Measurements from ENCODE around the gene MTRR.

Gene MTRR

DNA sequence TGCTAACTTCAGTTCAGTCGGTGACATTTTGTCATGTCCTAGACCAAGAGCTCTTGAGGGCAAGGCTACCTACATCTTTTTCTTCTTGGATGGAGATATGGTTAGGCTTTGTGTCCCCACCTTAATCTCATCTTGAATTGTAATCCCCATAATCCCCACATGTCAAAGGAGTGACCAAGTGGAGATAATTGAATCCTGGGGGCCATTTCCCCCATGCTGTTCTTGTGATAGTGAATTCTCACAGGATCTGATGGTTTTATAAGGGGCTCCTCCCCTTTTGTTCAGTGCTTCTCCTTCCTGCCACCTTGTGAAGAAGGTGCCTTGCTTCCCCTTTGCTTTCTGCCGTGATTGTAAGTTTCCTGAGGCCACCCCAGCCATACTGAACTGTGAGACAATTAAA is 16.0 kb upstream of the MTRR start:
- H3K27me3 ChIP-seq (ENCODE audit: control insufficient read depth in 5 of 5, insufficient read depth in 4 of 5, low read length in 5 of 5): peaks cover 8 to 18% (median 10%) of the 10 kb centered on the region in 5 donors
- H3K36me3 ChIP-seq (ENCODE audit: control insufficient read depth in 5 of 5, insufficient read depth in 5 of 5, low read length in 5 of 5): peaks cover 0 to 7% (median 0%) of the 10 kb centered on the region in 5 donors
- no peak overlapping the region for H3K27ac ChIP-seq (ENCODE audit: low read depth, low read length)
- no peak overlapping the region for H3K4me3 ChIP-seq (ENCODE audit: low read depth in 1 of 5, low read length in 5 of 5)
- H3K9ac ChIP-seq (ENCODE audit: low read length in 5 of 5): no peak overlapping the region
- H3K4me1 ChIP-seq (ENCODE audit: control insufficient read depth in 5 of 5, insufficient read depth in 5 of 5, low read length in 5 of 5): peaks cover 0 to 22% (median 17%) of the 10 kb centered on the region in 5 donors
- no peaks in the 10 kb centered on the region for H3K9me3 ChIP-seq (ENCODE audit: control insufficient read depth in 5 of 5, low read length in 5 of 5)

DNA sequence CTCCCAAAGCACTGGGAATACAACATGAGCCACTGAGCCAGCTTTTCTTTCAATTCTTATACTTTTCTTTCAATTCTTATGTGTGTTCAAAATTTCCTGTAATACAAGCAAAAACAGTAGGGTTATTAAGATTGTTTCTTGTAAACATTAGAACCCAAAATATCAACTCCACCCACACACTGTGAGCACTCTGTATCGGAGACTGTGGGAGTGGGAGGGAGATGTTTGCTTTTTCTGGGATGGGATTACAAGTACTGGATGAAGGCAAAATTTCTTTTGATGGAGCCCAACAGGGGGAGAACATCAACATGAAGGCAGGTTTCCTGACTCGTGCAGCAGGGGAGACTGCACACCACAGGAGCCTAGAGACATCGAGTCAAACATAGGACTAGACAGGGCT is 13.3 kb upstream of the MTRR start:
- Histone ChIP-seq H3K27ac (ENCODE audit: low read depth, low read length) (no peak overlapping the region), H3K9ac (ENCODE audit: low read length in 5 of 5) (no peak overlapping the region), H3K27me3 (ENCODE audit: control insufficient read depth in 5 of 5, insufficient read depth in 4 of 5, low read length in 5 of 5) (peaks cover 0 to 3% (median 0%) of the 10 kb centered on the region in 5 donors), H3K36me3 (ENCODE audit: control insufficient read depth in 5 of 5, insufficient read depth in 5 of 5, low read length in 5 of 5) (peaks cover 13 to 26% (median 16%) of the 10 kb centered on the region in 5 donors), H3K4me1 (ENCODE audit: control insufficient read depth in 5 of 5, insufficient read depth in 5 of 5, low read length in 5 of 5) (peaks cover 0 to 12% (median 10%) of the 10 kb centered on the region in 5 donors), H3K4me3 (ENCODE audit: low read depth in 1 of 5, low read length in 5 of 5) (no peak overlapping the region), H3K9me3 (ENCODE audit: control insufficient read depth in 5 of 5, low read length in 5 of 5) (no peaks in the 10 kb centered on the region)

DNA sequence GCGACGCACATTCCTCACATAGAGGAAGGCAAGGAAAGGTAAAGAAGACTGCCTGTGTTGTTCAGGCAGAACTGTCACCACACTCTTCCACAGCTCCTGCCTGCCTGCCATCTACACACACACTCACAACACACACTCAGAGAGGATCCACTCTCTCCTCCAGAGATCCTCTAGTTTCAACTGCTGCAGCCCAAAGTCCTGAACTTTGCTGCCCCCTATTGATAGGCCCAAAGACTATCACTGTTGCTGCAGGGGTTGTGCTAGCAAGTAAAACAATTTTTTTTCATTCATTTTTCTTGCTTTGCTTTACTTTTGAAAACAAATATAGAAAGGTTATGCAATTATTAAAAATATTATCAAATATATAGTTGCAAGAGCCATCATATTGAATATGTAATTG is 12.1 kb upstream of the MTRR start:
- no peak overlapping the region for H3K4me3 ChIP-seq (ENCODE audit: low read depth in 1 of 5, low read length in 5 of 5)
- no peaks in the 10 kb centered on the region for H3K27me3 ChIP-seq (ENCODE audit: control insufficient read depth in 5 of 5, insufficient read depth in 4 of 5, low read length in 5 of 5)
- H3K4me1 ChIP-seq (ENCODE audit: control insufficient read depth in 5 of 5, insufficient read depth in 5 of 5, low read length in 5 of 5): peaks cover 0 to 5% (median 4%) of the 10 kb centered on the region in 5 donors
- no peak overlapping the region for H3K27ac ChIP-seq (ENCODE audit: low read depth, low read length)
- H3K9ac ChIP-seq (ENCODE audit: low read length in 5 of 5): no peak overlapping the region
- peaks cover 21 to 37% (median 23%) of the 10 kb centered on the region in 5 donors for H3K36me3 ChIP-seq (ENCODE audit: control insufficient read depth in 5 of 5, insufficient read depth in 5 of 5, low read length in 5 of 5)
- H3K9me3 ChIP-seq (ENCODE audit: control insufficient read depth in 5 of 5, low read length in 5 of 5): no peaks in the 10 kb centered on the region

DNA sequence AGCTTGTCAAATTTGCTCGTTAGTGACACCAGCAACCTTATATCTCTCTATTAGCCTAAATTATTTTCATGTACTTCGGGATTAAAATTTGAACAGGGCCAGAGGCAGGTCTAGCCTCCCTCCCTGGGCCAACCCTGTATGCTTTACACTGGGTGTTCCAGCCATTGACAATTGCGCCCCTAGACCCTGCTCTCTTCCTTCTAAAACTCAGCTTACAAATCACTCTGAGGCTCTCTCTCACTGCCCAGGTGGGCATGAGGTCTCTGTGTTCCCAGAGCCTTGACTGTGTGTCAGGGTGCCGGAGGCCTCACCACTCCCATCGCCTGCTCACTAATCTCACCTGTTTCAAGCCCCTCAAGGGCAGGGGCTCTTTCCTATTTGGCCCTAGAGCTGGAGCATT is 11.6 kb upstream of the MTRR start:
- Histone ChIP-seq H3K27me3 (ENCODE audit: control insufficient read depth in 5 of 5, insufficient read depth in 4 of 5, low read length in 5 of 5) (no peaks in the 10 kb centered on the region), H3K4me1 (ENCODE audit: control insufficient read depth in 5 of 5, insufficient read depth in 5 of 5, low read length in 5 of 5) (peaks cover 0 to 2% (median 1%) of the 10 kb centered on the region in 5 donors), H3K36me3 (ENCODE audit: control insufficient read depth in 5 of 5, insufficient read depth in 5 of 5, low read length in 5 of 5) (peaks cover 22 to 42% (median 26%) of the 10 kb centered on the region in 5 donors), H3K9ac (ENCODE audit: low read length in 5 of 5) (no peak overlapping the region), H3K4me3 (ENCODE audit: low read depth in 1 of 5, low read length in 5 of 5) (no peak overlapping the region), H3K9me3 (ENCODE audit: control insufficient read depth in 5 of 5, low read length in 5 of 5) (no peaks in the 10 kb centered on the region), H3K27ac (ENCODE audit: low read depth, low read length) (no peak overlapping the region)

DNA sequence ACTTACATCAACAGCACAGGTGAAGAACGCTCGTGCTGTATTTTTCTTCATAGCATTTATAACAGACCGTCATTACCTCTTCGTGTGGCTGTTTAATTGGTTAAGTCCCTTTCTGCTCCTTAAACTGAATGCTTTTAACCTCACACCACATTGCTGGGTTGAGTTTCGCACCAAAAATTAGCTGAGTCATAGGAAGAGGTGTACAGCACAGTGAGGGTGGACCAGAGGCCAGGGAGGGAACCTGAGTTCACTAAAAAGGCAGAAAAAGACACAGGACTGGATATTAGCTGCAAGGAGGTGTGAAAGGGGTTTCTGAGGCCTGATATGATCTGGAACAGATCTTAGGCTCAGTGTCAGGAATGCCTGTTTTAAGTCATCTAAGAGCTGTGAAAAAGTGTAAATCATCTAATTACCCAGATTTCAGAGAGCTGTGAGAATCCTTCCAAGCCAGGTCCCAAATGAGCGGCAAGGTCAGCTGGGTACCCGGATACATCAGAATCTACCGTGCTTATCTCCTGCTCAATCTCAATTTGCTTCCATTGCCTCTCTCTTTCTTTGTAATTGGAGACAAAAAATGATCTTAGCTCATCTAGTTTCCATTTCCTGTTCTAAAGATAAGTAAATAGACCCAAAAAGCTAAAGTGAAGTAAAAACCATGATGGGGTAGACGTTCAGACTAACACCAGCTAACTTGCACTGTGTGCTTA is 10.9 kb upstream of the MTRR start:
- H3K27ac ChIP-seq (ENCODE audit: low read depth, low read length): no peak overlapping the region
- H3K36me3 ChIP-seq (ENCODE audit: control insufficient read depth in 5 of 5, insufficient read depth in 5 of 5, low read length in 5 of 5): peaks cover 22 to 47% (median 31%) of the 10 kb centered on the region in 5 donors
- H3K27me3 ChIP-seq (ENCODE audit: control insufficient read depth in 5 of 5, insufficient read depth in 4 of 5, low read length in 5 of 5): no peaks in the 10 kb centered on the region
- no peaks in the 10 kb centered on the region for H3K4me1 ChIP-seq (ENCODE audit: control insufficient read depth in 5 of 5, insufficient read depth in 5 of 5, low read length in 5 of 5)
- H3K4me3 ChIP-seq (ENCODE audit: low read depth in 1 of 5, low read length in 5 of 5): no peak overlapping the region
- no peak overlapping the region for H3K9ac ChIP-seq (ENCODE audit: low read length in 5 of 5)
- H3K9me3 ChIP-seq (ENCODE audit: control insufficient read depth in 5 of 5, low read length in 5 of 5): no peaks in the 10 kb centered on the region

DNA sequence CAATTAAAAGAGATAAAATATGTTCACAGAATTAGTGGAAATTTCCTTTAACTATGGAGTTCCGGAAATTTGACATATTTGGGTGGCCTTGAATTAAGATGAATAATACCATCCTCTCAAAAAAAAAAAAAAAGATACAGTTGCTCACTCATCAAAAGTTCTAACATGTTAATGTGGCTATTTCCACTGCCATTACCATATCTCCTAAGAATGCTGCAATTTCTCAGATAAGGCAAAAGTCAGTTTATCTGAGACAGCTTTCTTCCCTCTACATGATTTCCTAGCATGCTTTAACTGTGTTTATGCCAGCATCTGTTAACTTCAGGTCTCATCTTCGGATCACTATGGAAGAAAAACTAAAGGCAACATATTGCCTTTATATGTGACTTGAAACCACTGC is 2.8 kb upstream of the MTRR start:
- H3K27ac ChIP-seq (ENCODE audit: low read depth, low read length): no peak overlapping the region
- H3K9ac ChIP-seq (ENCODE audit: low read length in 5 of 5): no peak overlapping the region

DNA sequence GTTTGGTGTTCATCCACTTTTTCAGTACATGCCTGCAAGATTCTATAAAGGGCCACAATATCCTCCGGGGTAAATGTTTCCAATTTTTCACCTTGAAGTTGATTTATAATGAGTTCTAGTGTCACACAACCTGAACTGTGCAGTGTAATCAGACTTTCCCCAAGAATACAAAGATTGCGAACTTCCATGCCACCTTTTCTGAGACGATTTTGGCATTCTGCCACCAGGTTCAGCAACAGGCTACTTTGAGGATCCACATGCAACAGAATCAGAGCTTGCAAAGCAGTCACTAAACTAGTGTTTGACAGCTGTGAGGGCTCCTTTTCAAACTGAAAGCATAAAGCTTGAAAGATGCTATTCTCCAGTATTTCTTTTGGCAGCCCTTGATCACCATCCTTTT is 1.7 kb upstream of the MTRR start:
- Histone ChIP-seq H3K4me3 (ENCODE audit: low read depth in 1 of 5, low read length in 5 of 5) (peak overlapping the region in 1 of 5 donors; percentile 93), H3K27ac (ENCODE audit: low read depth, low read length) (no peak overlapping the region), H3K36me3 (ENCODE audit: control insufficient read depth in 5 of 5, insufficient read depth in 5 of 5, low read length in 5 of 5) (peaks cover 10 to 24% (median 15%) of the 10 kb centered on the region in 5 donors), H3K27me3 (ENCODE audit: control insufficient read depth in 5 of 5, insufficient read depth in 4 of 5, low read length in 5 of 5) (no peaks in the 10 kb centered on the region), H3K9me3 (ENCODE audit: control insufficient read depth in 5 of 5, low read length in 5 of 5) (no peaks in the 10 kb centered on the region), H3K9ac (ENCODE audit: low read length in 5 of 5) (peak overlapping the region in 1 of 5 donors; percentile 92), H3K4me1 (ENCODE audit: control insufficient read depth in 5 of 5, insufficient read depth in 5 of 5, low read length in 5 of 5) (peaks cover 2 to 30% (median 27%) of the 10 kb centered on the region in 5 donors)

More for the DNA sequence above, 2.8 kb upstream of the MTRR start:
- peaks cover 14 to 26% (median 21%) of the 10 kb centered on the region in 5 donors for H3K36me3 ChIP-seq (ENCODE audit: control insufficient read depth in 5 of 5, insufficient read depth in 5 of 5, low read length in 5 of 5)
- H3K27me3 ChIP-seq (ENCODE audit: control insufficient read depth in 5 of 5, insufficient read depth in 4 of 5, low read length in 5 of 5): no peaks in the 10 kb centered on the region
- H3K4me1 ChIP-seq (ENCODE audit: control insufficient read depth in 5 of 5, insufficient read depth in 5 of 5, low read length in 5 of 5): peaks cover 2 to 30% (median 27%) of the 10 kb centered on the region in 5 donors
- H3K4me3 ChIP-seq (ENCODE audit: low read depth in 1 of 5, low read length in 5 of 5): no peak overlapping the region
- H3K9me3 ChIP-seq (ENCODE audit: control insufficient read depth in 5 of 5, low read length in 5 of 5): no peaks in the 10 kb centered on the region

DNA sequence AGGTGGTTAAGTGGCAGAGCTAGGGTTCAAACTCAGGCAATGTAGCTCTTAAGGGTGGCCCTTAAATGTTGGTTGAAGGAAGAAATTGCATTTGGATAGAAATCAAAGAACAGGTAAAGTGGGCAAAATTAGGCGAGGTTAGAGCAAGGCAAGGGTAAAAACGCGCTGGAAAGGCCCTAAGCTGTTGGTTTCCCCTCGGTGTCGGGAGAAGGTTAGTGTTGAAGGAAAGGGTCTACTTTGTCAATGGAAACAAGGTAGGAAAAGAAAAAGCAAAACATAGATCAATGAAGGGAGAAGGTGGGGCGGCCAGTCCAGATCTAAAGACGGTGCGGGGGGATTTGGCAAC is 548 bp upstream of the MTRR start:
- Histone ChIP-seq H3K27ac (ENCODE audit: low read depth, low read length) (peak overlapping the region; percentile 66), H3K4me3 (ENCODE audit: low read depth in 1 of 5, low read length in 5 of 5) (peak overlapping the region; percentile 79 to 96 (median 91)), H3K9me3 (ENCODE audit: control insufficient read depth in 5 of 5, low read length in 5 of 5) (no peaks in the 10 kb centered on the region), H3K9ac (ENCODE audit: low read length in 5 of 5) (peak overlapping the region; percentile 65 to 97 (median 92)), H3K27me3 (ENCODE audit: control insufficient read depth in 5 of 5, insufficient read depth in 4 of 5, low read length in 5 of 5) (no peaks in the 10 kb centered on the region), H3K36me3 (ENCODE audit: control insufficient read depth in 5 of 5, insufficient read depth in 5 of 5, low read length in 5 of 5) (peaks cover 3 to 17% (median 11%) of the 10 kb centered on the region in 5 donors), H3K4me1 (ENCODE audit: control insufficient read depth in 5 of 5, insufficient read depth in 5 of 5, low read length in 5 of 5) (peaks cover 2 to 36% (median 29%) of the 10 kb centered on the region in 5 donors)

DNA sequence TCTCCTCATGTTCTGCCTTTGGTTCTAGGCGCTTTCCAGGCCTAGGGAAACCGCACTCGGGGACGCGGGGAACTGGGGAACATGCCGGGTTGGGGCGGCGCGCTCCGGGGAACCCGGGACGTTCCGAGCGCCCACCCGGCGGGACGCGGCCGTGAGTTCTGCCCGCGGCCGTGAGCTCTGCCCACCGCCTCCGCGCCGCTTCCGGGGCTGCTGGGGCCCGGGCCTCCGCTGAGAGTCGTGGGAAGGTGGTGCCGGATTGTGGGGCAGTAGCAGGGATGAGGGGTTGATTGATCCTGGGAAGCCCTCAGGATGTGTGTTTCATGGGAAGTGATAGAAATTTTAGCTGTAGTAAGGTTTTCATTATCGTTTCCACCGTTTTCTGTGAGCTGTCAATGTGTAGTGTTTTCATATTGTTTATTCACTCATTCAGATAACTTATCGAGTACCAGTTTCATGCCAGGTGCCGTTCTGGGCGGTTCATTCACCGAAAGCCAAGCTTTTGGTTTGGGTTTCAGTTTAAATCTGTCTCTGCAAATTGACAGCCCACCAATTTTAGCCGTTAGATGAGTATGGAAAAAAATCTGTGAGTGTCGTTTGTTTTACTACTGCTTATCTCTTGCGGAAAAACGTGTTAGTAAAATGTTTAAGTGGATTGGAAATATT is 657 bp downstream of the MTRR start:
- Histone ChIP-seq H3K9me3 (ENCODE audit: control insufficient read depth in 5 of 5, low read length in 5 of 5) (no peaks in the 10 kb centered on the region), H3K4me3 (ENCODE audit: low read depth in 1 of 5, low read length in 5 of 5) (peak overlapping the region; percentile 79 to 93 (median 87)), H3K27me3 (ENCODE audit: control insufficient read depth in 5 of 5, insufficient read depth in 4 of 5, low read length in 5 of 5) (no peaks in the 10 kb centered on the region), H3K36me3 (ENCODE audit: control insufficient read depth in 5 of 5, insufficient read depth in 5 of 5, low read length in 5 of 5) (peaks cover 0 to 17% (median 10%) of the 10 kb centered on the region in 5 donors), H3K9ac (ENCODE audit: low read length in 5 of 5) (peak overlapping the region; percentile 77 to 97 (median 92)), H3K27ac (ENCODE audit: low read depth, low read length) (peak overlapping the region; percentile 66), H3K4me1 (ENCODE audit: control insufficient read depth in 5 of 5, insufficient read depth in 5 of 5, low read length in 5 of 5) (peaks cover 2 to 36% (median 29%) of the 10 kb centered on the region in 5 donors)

DNA sequence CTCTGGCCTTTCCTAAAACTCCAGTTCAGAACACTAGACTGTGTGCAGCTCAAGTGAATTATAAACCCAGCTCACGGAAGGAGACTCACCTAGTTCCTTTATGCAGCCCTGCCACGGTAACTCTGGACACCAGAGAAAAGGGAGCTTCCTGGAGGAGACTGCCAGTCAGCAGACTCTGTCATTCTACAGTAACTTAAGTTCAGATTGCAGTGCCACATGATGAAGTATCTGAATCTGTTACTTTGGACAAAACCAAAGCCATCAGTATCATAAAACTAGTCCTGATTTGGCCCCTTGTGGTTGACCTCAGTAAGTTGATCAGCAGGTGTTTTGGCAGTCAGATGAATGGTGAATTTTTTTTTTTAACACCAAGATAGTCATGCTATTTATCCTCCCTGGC is 2.7 kb downstream of the MTRR start:
- no peak overlapping the region for H3K4me3 ChIP-seq (ENCODE audit: low read depth in 1 of 5, low read length in 5 of 5)
- H3K9ac ChIP-seq (ENCODE audit: low read length in 5 of 5): peak overlapping the region in 1 of 5 donors; percentile 17
- no peak overlapping the region for H3K27ac ChIP-seq (ENCODE audit: low read depth, low read length)
- H3K9me3 ChIP-seq (ENCODE audit: control insufficient read depth in 5 of 5, low read length in 5 of 5): no peaks in the 10 kb centered on the region
- H3K4me1 ChIP-seq (ENCODE audit: control insufficient read depth in 5 of 5, insufficient read depth in 5 of 5, low read length in 5 of 5): peaks cover 2 to 36% (median 29%) of the 10 kb centered on the region in 5 donors
- H3K36me3 ChIP-seq (ENCODE audit: control insufficient read depth in 5 of 5, insufficient read depth in 5 of 5, low read length in 5 of 5): peaks cover 15 to 24% (median 18%) of the 10 kb centered on the region in 5 donors
- no peaks in the 10 kb centered on the region for H3K27me3 ChIP-seq (ENCODE audit: control insufficient read depth in 5 of 5, insufficient read depth in 4 of 5, low read length in 5 of 5)

All from subcutaneous abdominal adipose tissue (tissue), 5 donors.